MM.1S (cell line): ENCODE data around the gene ANKS3.

Experiments used
- DNase-seq: peaks from one replicate; pipeline ENCODE4 v3.0.0-alpha.2; 2015
- H2AFZ ChIP-seq: fragments of 300-600 bp; sonication (generic); 2 replicates; pipeline ENCODE4 v1.6.0; 2016; ENCODE audit warnings: antibody characterized with exemption, low read length
- H3F3A ChIP-seq: fragments of 300-600 bp; sonication (generic); 2 replicates; pipeline ENCODE4 v1.6.1; 2016; ENCODE audit warnings: mild to moderate bottlenecking, antibody characterized with exemption, low read length, moderate library complexity, mixed read lengths; ENCODE audit not compliant: insufficient read depth
- H3K27ac ChIP-seq: fragments of 300-600 bp; sonication (generic); 2 replicates; pipeline ENCODE4 v1.5.1; 2016; ENCODE audit warnings: mild to moderate bottlenecking, low read length
- H3K27me3 ChIP-seq: fragments of 300-600 bp; sonication (generic); replicated peaks from 2 replicates; pipeline ENCODE4 v1.6.0; 2016; ENCODE audit warnings: low read length; ENCODE audit not compliant: insufficient read depth
- H3K36me3 ChIP-seq: fragments of 300-600 bp; sonication (generic); replicated peaks from 2 replicates; pipeline ENCODE4 v1.6.1; 2016; ENCODE audit warnings: mild to moderate bottlenecking, low read length, mixed read lengths; ENCODE audit not compliant: insufficient read depth
- H3K4me1 ChIP-seq: fragments of 300-600 bp; sonication (generic); 2 replicates; pipeline ENCODE4 v1.6.1; 2016; ENCODE audit warnings: low read length, mixed read lengths
- H3K4me2 ChIP-seq: fragments of 300-600 bp; sonication (generic); 2 replicates; pipeline ENCODE4 v1.6.0; 2016; ENCODE audit warnings: low read depth, low read length
- H3K4me3 ChIP-seq: fragments of 300-600 bp; sonication (generic); 2 replicates; pipeline ENCODE4 v1.5.1; 2016; ENCODE audit warnings: low read length, mixed read lengths
- H3K79me2 ChIP-seq: fragments of 300-600 bp; sonication (generic); 2 replicates; pipeline ENCODE4 v1.6.1; 2016; ENCODE audit warnings: mixed run types, low read length, mixed read lengths
- H3K9ac ChIP-seq: fragments of 300-600 bp; sonication (generic); 2 replicates; pipeline ENCODE4 v1.6.1; 2016; ENCODE audit warnings: low read length, mixed read lengths
- H3K9me2 ChIP-seq: fragments of 300-600 bp; sonication (generic); replicated peaks from 2 replicates; pipeline ENCODE4 v1.6.1; 2016; ENCODE audit warnings: mild to moderate bottlenecking, low read length, mixed read lengths; ENCODE audit not compliant: insufficient read depth
- H3K9me3 ChIP-seq: fragments of 300-600 bp; sonication (generic); replicated peaks from 2 replicates; pipeline ENCODE4 v1.6.1; 2016; ENCODE audit warnings: mild to moderate bottlenecking, low read length, mixed read lengths; ENCODE audit not compliant: insufficient read depth
- H4K20me1 ChIP-seq: fragments of 300-600 bp; sonication (generic); 2 replicates; pipeline ENCODE4 v1.6.1; 2016; ENCODE audit warnings: mild to moderate bottlenecking, low read length, moderate library complexity, mixed read lengths; ENCODE audit not compliant: insufficient read depth
- CTCF ChIP-seq: fragments of 300-600 bp; sonication (generic); IDR thresholded peaks from 2 replicates; pipeline ENCODE4 v1.5.1; 2016; ENCODE audit warnings: antibody characterized with exemption, low read length, mixed read lengths
- EZH2 ChIP-seq: fragments of 300-600 bp; sonication (generic); optimal IDR thresholded peaks from 2 replicates; pipeline ENCODE3; 2017; ENCODE audit warnings: low read depth, mild to moderate bottlenecking, antibody characterized with exemption, low read length, mixed read lengths
- EZH2phosphoT487 ChIP-seq: fragments of 300-600 bp; sonication (generic); IDR thresholded peaks from 2 replicates; pipeline ENCODE4 v1.6.1; 2018; ENCODE audit warnings: antibody characterized with exemption, low read length

Gene ANKS3

GRCh38 chr16:4689091-4689671 lies 44.9 kb downstream of the ANKS3 start:
- Histone ChIP-seq H4K20me1 (no peaks in the 10 kb centered on the region), H3K4me2 (no peak overlapping the region), H3K9me2 (no peaks in the 10 kb centered on the region), H3K27ac (no peak overlapping the region), H2AFZ (no peak overlapping the region), H3K36me3 (no peaks in the 10 kb centered on the region), H3K79me2 (peaks cover 6% of the 10 kb centered on the region), H3K4me1 (peaks cover 7% of the 10 kb centered on the region; the same call in 1 of the 2 replicates), H3K9me3 (no peaks in the 10 kb centered on the region), H3K27me3 (no peaks in the 10 kb centered on the region), H3K9ac (no peak overlapping the region), H3K4me3 (no peak overlapping the region), H3F3A (no peaks in the 10 kb centered on the region)
- DNase-seq, result no peak
- TF ChIP-seq CTCF, result no peak
- TF ChIP-seq EZH2, result no peak
- no peak for TF ChIP-seq EZH2phosphoT487

DNA sequence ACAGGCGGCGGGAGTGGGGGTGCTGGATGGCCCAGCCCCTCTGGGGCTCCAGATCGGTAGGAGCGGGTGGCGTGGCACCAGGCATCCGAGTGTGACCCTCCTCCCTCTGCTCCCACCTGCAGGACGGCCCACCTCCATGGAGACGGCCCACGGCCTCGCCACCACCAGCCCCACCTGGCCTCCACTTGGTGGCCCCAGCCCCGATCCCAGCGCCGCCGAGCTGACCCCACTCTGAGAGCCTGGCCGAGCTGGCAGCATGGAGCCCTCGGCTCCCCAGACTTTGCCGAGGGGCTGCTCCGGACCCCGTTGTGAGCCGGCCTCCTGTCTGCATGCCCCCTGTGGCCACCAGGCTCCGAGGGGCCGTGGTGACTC lies 45.4 kb downstream of the ANKS3 start:
- H3K79me2 ChIP-seq, result peaks cover 1% of the 10 kb centered on the region
- H3K27ac ChIP-seq, result no peak overlapping the region
- H3K9ac ChIP-seq, result no peak overlapping the region
- DNase-seq, result no peak
- H4K20me1 ChIP-seq, result no peaks in the 10 kb centered on the region
- peaks cover 7% of the 10 kb centered on the region; the same call in 1 of the 2 replicates for H3K4me1 ChIP-seq
- H3K4me3 ChIP-seq, result no peak overlapping the region
- H3F3A ChIP-seq, result no peaks in the 10 kb centered on the region
- TF ChIP-seq CTCF, result no peak
- TF ChIP-seq EZH2, result no peak
- no peak for TF ChIP-seq EZH2phosphoT487
- no peaks in the 10 kb centered on the region for H3K36me3 ChIP-seq
- H3K9me2 ChIP-seq, result no peaks in the 10 kb centered on the region
- no peaks in the 10 kb centered on the region for H3K27me3 ChIP-seq
- no peak overlapping the region for H2AFZ ChIP-seq
- H3K4me2 ChIP-seq, result no peak overlapping the region
- no peaks in the 10 kb centered on the region for H3K9me3 ChIP-seq

DNA sequence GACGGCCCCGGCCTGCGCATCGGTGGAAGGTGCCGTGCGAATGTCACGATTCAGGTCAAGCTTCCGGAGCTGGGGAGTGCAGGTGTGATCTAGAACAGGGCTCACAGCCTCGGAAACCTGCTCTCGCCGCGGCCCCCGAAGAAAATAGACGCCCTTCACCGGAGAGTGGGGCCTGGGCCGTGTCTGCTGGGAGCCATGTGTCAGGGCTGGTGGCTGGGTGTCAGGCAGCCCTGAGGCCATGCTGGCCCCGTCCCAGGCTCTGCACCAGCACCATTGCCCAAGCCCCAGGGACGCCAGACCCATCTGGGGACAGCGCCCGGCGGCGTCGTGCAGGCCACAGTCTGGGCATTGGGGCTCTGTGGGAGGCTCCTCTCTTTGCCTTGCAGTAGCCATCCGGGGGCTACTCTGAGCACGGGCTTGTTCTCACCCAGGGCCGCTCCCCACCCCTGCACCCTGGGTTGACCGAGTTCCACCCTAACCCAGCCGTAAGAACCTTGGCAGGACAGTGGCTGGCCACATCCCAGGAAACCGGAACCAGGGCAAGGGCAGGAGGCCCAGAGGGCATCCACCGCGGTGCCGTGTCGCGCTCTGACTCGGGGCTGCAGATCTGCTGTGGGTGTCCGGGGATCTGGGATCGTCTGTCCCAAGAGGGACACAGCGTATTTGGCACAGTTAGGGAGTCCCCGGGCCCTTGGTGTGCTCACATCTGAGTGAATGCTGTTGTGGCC lies 46.0 kb downstream of the ANKS3 start:
- no peaks in the 10 kb centered on the region for H3K27me3 ChIP-seq
- no peaks in the 10 kb centered on the region for H3K36me3 ChIP-seq
- H3K27ac ChIP-seq, result no peak overlapping the region
- no peak overlapping the region for H3K4me2 ChIP-seq
- no peak overlapping the region for H3K9ac ChIP-seq
- H3K9me2 ChIP-seq, result no peaks in the 10 kb centered on the region
- DNase-seq, result no peak
- H3F3A ChIP-seq, result no peaks in the 10 kb centered on the region
- no peaks in the 10 kb centered on the region for H3K9me3 ChIP-seq
- no peaks in the 10 kb centered on the region for H4K20me1 ChIP-seq
- TF ChIP-seq CTCF (no peak), EZH2 (no peak), EZH2phosphoT487 (no peak)
- H2AFZ ChIP-seq, result no peak overlapping the region
- peaks cover 7% of the 10 kb centered on the region; the same call in 1 of the 2 replicates for H3K4me1 ChIP-seq
- no peaks in the 10 kb centered on the region for H3K79me2 ChIP-seq
- H3K4me3 ChIP-seq, result no peak overlapping the region
